ENCODE results near the gene KDM4B. TPM values are rescaled to one million over a fixed set of nuclear protein-coding genes. Genes with fewer than 3 reads are reported as not detected.

KDM4B gene
- total and polyA plus RNA-seq, 2 of the 8 experiments (the other 6 are each of a cell fraction or from before 2014, with no cell fraction given) = 12.0 to 31.9 TPM

DNA sequence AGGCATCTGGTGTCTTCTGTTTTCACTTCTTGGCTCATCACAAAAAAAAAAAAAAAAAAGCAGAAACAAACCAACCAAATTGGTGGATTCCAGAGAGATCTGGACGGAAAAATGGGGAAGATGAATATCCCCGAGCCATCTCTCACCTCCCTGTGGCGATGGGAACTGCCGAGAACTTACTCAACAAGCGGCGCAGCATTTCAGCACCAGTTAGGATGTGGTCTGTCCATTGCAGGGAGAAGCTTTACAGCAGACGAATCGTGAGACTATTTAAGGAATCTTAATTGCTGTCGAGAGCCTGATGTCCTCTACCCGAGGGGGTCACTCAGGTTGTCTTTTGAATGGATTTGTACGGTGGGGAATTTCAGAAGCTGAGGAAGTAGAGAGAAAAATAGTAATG, 17.3 kb upstream of the KDM4B start:
- POLR2A ChIA-PET (ENCODE audit: partially characterized antibody) = interaction anchor here (1.0 kb wide), 1 partner anchor 10 kb away, joined by 3 read pairs; no protein-coding TSS in a partner anchor
- H2BK20ac ChIP-seq (ENCODE audit: low read length) = no peak overlapping the region
- H3K4me2 ChIP-seq (ENCODE audit: insufficient read depth in 1 of 2, low read depth in 2 of 2, low read length in 2 of 2) = no peak overlapping the region
- TF ChIP-seq PHF8 (conservative IDR thresholded peaks at IDR 0.05; ENCODE audit: low read depth, low read length) = no peak
- no peak for TF ChIP-seq CHD2 (IDR thresholded peaks at IDR 0.05; ENCODE audit: low read length)
- TF ChIP-seq SP4 (IDR thresholded peaks at IDR 0.05; ENCODE audit: low read length) = no peak
- TF ChIP-seq RBBP5 (IDR thresholded peaks at IDR 0.05; ENCODE audit: borderline replicate concordance, low read depth, low read length) = no peak
- TF ChIP-seq TAF7 (optimal IDR thresholded peaks at IDR 0.05; ENCODE audit: borderline replicate concordance, low read depth, low read length) = no peak
- TF ChIP-seq, protein P1, sequence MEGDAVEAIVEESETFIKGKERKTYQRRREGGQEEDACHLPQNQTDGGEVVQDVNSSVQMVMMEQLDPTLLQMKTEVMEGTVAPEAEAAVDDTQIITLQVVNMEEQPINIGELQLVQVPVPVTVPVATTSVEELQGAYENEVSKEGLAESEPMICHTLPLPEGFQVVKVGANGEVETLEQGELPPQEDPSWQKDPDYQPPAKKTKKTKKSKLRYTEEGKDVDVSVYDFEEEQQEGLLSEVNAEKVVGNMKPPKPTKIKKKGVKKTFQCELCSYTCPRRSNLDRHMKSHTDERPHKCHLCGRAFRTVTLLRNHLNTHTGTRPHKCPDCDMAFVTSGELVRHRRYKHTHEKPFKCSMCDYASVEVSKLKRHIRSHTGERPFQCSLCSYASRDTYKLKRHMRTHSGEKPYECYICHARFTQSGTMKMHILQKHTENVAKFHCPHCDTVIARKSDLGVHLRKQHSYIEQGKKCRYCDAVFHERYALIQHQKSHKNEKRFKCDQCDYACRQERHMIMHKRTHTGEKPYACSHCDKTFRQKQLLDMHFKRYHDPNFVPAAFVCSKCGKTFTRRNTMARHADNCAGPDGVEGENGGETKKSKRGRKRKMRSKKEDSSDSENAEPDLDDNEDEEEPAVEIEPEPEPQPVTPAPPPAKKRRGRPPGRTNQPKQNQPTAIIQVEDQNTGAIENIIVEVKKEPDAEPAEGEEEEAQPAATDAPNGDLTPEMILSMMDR (IDR thresholded peaks at IDR 0.05; ENCODE audit: control extremely low read depth in 1 of 3, insufficient read depth in 1 of 3, low read depth in 1 of 3, low read length in 3 of 3) = no peak
- TF ChIP-seq, protein P2, sequence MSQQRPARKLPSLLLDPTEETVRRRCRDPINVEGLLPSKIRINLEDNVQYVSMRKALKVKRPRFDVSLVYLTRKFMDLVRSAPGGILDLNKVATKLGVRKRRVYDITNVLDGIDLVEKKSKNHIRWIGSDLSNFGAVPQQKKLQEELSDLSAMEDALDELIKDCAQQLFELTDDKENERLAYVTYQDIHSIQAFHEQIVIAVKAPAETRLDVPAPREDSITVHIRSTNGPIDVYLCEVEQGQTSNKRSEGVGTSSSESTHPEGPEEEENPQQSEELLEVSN (IDR thresholded peaks at IDR 0.05) = no peak
- no peak for TF ChIP-seq CBX5 (IDR thresholded peaks at IDR 0.05; ENCODE audit: low read depth, low read length)
- H3K4me3 ChIP-seq (ENCODE audit: extremely low read depth in 1 of 4, insufficient read depth in 2 of 4, low read depth in 3 of 4, low read length in 4 of 4) = no peak overlapping the region
- H3K18ac ChIP-seq (ENCODE audit: extremely low read depth, low read length) = no peak overlapping the region
- H3K79me2 ChIP-seq (ENCODE audit: control insufficient read depth in 1 of 2, insufficient read depth in 2 of 2, low read length in 2 of 2) = no peaks in the 10 kb centered on the region
- no peak overlapping the region for H4K5ac ChIP-seq (ENCODE audit: insufficient read length, low read depth, low read length)
- H2BK12ac ChIP-seq (ENCODE audit: low read depth, low read length) = no peak overlapping the region
- no peak overlapping the region for H2AFZ ChIP-seq (ENCODE audit: low read length)
- H2BK120ac ChIP-seq (replicated peaks; ENCODE audit: low read depth, low read length) = no peak overlapping the region
- H2BK15ac ChIP-seq (ENCODE audit: low read length) = no peak overlapping the region
- H4K20me1 ChIP-seq (replicated peaks in 1 of 2; ENCODE audit: control insufficient read depth in 1 of 2, insufficient read depth in 2 of 2, low read length in 2 of 2) = peaks cover 0 to 2% of the 10 kb centered on the region in 2 experiments
- WGBS, 2 experiments (ENCODE audit: extremely low coverage in 1 of 2, insufficient coverage in 1 of 2, insufficient read length in 1 of 2, insufficient replicate concordance in 2 of 2, low coverage in 1 of 2, low lambda C conversion rate in 2 of 2, missing lambda C conversion rate in 1 of 2) = 91% methylated on average over 11 of the region's 11 CpGs; no CpG with 5 or more reads in 1 of the 2 experiments
- H3K14ac ChIP-seq (ENCODE audit: insufficient read length) = no peak overlapping the region
- CTCF ChIA-PET (ENCODE audit: partially characterized antibody) = interaction anchor here (1.0 to 2.7 kb wide), 2 partner anchors 39 to 79 kb away, joined by 3 to 9 read pairs; no protein-coding TSS in a partner anchor
- H2AK5ac ChIP-seq (ENCODE audit: low read depth, low read length) = no peak overlapping the region
- H3K36me3 ChIP-seq (ENCODE audit: control insufficient read depth in 2 of 4, insufficient read depth in 4 of 4, low read length in 3 of 4) = peaks cover 9 to 72% (median 43%) of the 10 kb centered on the region in 4 experiments
- no peaks in the 10 kb centered on the region for H3K9me3 ChIP-seq (ENCODE audit: insufficient read depth in 2 of 2, low read depth in 1 of 2, low read length in 1 of 2)
- no peak overlapping the region for H3K23ac ChIP-seq (ENCODE audit: insufficient read length)
- H3K23me2 ChIP-seq (ENCODE audit: low read depth, low read length) = no peaks in the 10 kb centered on the region
- H2BK5ac ChIP-seq (ENCODE audit: low read depth, low read length) = no peak overlapping the region
- no peak for FAIRE-seq
- no peak overlapping the region for H4K91ac ChIP-seq (replicated peaks; ENCODE audit: insufficient read length, low read length)
- DNase-seq (ENCODE audit: low read depth in 1 of 2, low spot score in 2 of 2) = no peak
- no peaks in the 10 kb centered on the region for H3K79me1 ChIP-seq (ENCODE audit: low read depth, low read length)
- no peak overlapping the region for H4K8ac ChIP-seq (ENCODE audit: extremely low read depth, insufficient read depth, low read length)
- no peak overlapping the region for H3K4ac ChIP-seq (replicated peaks; ENCODE audit: insufficient read length, low read depth, low read length)
- no peak overlapping the region for H3K56ac ChIP-seq (replicated peaks; ENCODE audit: insufficient read length, low read depth, low read length)
- H3K27ac ChIP-seq (ENCODE audit: low read depth, low read length) = no peak overlapping the region
- no peaks in the 10 kb centered on the region for H3K27me3 ChIP-seq (replicated peaks in 1 of 4; ENCODE audit: control insufficient read depth in 3 of 4, extremely low read depth in 1 of 4, insufficient read depth in 3 of 4, low read length in 3 of 4)
- no peak overlapping the region for H3K9ac ChIP-seq (replicated peaks in 1 of 4; ENCODE audit: extremely low read depth in 1 of 4, low read depth in 3 of 4, low read length in 3 of 4)
- no peaks in the 10 kb centered on the region for H3K4me1 ChIP-seq (replicated peaks in 1 of 4; ENCODE audit: control insufficient read depth in 3 of 4, insufficient read depth in 4 of 4, low read length in 3 of 4)
